MM.1S (cell line): ENCODE data around the gene PDE4DIP.
"Not testable (repeated sequence)": the region's sequence is repeated elsewhere in the genome, so short reads cannot be mapped to it uniquely, and the experiment has no call there.

ENCODE experiments used
- CTCF ChIP-seq: fragments of 300-600 bp; sonication (generic); IDR thresholded peaks from 2 replicates; pipeline ENCODE4 v1.5.1; 2016; ENCODE audit warnings: antibody characterized with exemption, low read length, mixed read lengths
- EZH2 ChIP-seq: fragments of 300-600 bp; sonication (generic); optimal IDR thresholded peaks from 2 replicates; pipeline ENCODE3; 2017; ENCODE audit warnings: low read depth, mild to moderate bottlenecking, antibody characterized with exemption, low read length, mixed read lengths

GRCh38 chr1:148909219-148909826 is 65.1 kb downstream of the PDE4DIP start:
- TF ChIP-seq CTCF, EZH2: not testable (repeated sequence)
